WTC11 (cell line): Measurements from ENCODE around the gene SUPV3L1.

Source experiments
- CTCF ChIP-seq: fragments of 200-600 bp; IDR thresholded peaks from 2 replicates; pipeline ENCODE4 v1.8.0; 2022; ENCODE audit warnings: antibody characterized with exemption
- IRF2 ChIP-seq: sonication (generic); formaldehyde crosslinking; IDR thresholded peaks from 2 replicates; pipeline ENCODE4 v1.8.0; 2022; ENCODE audit warnings: low read depth, missing genetic modification reagents, borderline replicate concordance
- NR1H2 ChIP-seq: sonication (generic); formaldehyde crosslinking; IDR thresholded peaks from 2 replicates; pipeline ENCODE4 v1.9.0; 2021; ENCODE audit warnings: mild to moderate bottlenecking, moderate library complexity, missing genetic modification reagents
- SP1 ChIP-seq: sonication (generic); formaldehyde crosslinking; conservative IDR thresholded peaks from 2 replicates; pipeline ENCODE4 v1.8.1; 2022; ENCODE audit warnings: missing genetic modification reagents
- TEAD1 ChIP-seq: sonication (generic); formaldehyde crosslinking; IDR thresholded peaks from 2 replicates; pipeline ENCODE4 v1.8.0; 2022; ENCODE audit warnings: mild to moderate bottlenecking, missing genetic modification reagents
- USF1 ChIP-seq: sonication (generic); formaldehyde crosslinking; IDR thresholded peaks from 2 replicates; pipeline ENCODE4 v1.8.0; 2022; ENCODE audit warnings: mild to moderate bottlenecking, missing genetic modification reagents
- USF2 ChIP-seq: sonication (generic); formaldehyde crosslinking; IDR thresholded peaks from 2 replicates; pipeline ENCODE4 v1.8.1; 2023; ENCODE audit warnings: mild to moderate bottlenecking, missing genetic modification reagents, moderate library complexity
- ZNF263 ChIP-seq: sonication (generic); formaldehyde crosslinking; IDR thresholded peaks from 2 replicates; pipeline ENCODE4 v1.8.1; 2022; ENCODE audit warnings: low read depth, mild to moderate bottlenecking, moderate library complexity, missing genetic modification reagents

- no peak for TF ChIP-seq TEAD1 (CRISPR knock-in tag)
- TF ChIP-seq ZNF263, result no peak
- no peak for TF ChIP-seq CTCF
- TF ChIP-seq USF2 (CRISPR knock-in tag), result no peak
- no peak for TF ChIP-seq USF1 (CRISPR knock-in tag)
- TF ChIP-seq NR1H2 (CRISPR knock-in tag), result no peak
- TF ChIP-seq SP1 (CRISPR knock-in tag), result no peak
- TF ChIP-seq IRF2 (CRISPR knock-in tag), result no peak
Observed at GRCh38 chr10:69248117-69248730, 68.2 kb downstream of the SUPV3L1 start.
